Activated CD8-positive, alpha-beta memory T cell treated with anti-CD3 and anti-CD28 coated beads for 4 hours (primary cell): ENCODE data around the gene LRBA.

ENCODE experiments used
- DNase-seq, 2 donors: peaks; one replicate each; pipeline ENCODE4 v3.0.0-alpha.2; 2020; ENCODE audit warnings: low read depth in 2 of 2

The LRBA gene

DNA sequence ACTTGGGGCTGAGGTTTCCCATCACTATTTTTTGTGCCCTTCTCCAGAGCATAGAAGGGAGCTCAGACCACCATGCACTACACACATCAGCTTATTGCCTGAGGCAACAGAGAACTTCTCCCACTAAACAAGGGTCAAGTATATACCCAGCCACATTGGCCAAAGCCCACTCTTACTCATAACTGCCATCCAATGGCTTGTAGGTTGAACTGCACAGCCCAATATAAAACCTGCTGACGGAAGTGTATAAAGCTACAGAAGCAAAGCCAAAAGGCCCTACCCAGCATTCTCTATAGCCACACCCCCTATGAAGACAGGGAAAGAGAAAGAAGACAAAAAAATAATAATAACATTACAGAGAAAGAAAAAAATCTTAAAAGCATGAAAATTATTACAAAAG lies 139.7 kb downstream of the LRBA start:
- DNase-seq: no peak

GRCh38 chr4:150874338-150875226 lies 140.5 kb downstream of the LRBA start:
- DNase-seq: no peak

DNA sequence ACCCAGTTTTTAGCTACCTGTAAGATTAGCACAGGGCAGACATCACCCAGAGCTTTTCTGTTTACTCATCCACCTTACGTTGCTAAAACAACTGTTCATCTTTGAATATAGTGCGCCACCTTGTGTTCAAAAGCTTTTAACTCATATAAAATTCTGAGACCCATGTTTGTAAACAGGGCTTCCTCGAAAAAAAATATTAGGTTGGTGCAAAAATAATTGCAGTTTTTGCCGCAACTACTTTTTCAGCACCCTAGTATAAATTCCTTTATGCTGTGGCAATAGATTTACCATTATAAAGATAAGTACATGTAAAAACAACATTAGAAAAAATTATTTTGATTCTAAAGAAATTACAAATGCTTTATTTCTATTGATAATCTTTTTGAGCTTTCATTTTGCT lies 147.9 kb downstream of the LRBA start:
- peak in 1 of 2 donors; percentile 4 for DNase-seq

- DNase-seq: no peak
Measured at GRCh38 chr4:150863456-150863855, 151.6 kb downstream of the LRBA start.

- no peak for DNase-seq
Measured at GRCh38 chr4:150862829-150863228, 152.3 kb downstream of the LRBA start.

DNA sequence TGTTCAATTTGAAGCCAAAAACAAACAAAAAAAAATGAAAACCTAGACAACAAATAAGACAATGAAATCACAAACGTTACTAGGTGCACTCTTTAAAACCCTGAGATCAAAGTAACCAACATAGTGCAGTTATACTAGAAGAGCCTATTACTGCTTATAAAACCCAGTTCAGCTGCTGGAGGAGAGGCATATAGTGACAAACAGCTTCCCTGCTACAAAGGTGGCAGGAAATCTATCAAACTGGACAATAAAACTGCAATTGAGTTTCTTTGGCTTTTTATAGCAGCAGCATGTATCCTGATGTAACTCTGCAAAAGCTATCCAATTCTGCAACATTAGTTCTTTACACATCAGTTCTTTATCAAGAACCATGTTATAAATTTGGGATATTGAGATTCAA lies 155.6 kb downstream of the LRBA start:
- DNase-seq: no peak

GRCh38 chr4:150855981-150856510 lies 159.0 kb downstream of the LRBA start:
- DNase-seq: no peak

DNA sequence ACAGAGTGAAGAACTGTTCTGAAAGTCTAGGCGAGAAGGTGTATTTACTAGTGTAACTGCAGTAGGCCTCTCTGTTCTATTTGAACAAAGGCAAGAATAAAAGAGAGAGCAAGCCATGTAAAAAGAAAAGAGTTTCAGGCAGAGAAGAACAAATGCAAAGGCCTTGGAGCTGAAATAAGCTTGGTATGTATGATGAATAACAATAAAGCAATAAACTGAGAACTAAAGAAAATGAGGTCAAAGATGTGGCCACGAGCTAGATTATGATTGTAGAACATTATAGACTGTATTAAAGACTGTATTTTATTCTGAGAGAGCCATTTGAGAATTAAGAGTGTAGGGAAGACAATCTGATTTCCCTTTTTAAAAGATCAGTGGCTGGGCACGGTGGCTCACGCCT lies 160.5 kb downstream of the LRBA start:
- no peak for DNase-seq

GRCh38 chr4:150853882-150854281 lies 161.2 kb downstream of the LRBA start:
- DNase-seq: no peak

DNA sequence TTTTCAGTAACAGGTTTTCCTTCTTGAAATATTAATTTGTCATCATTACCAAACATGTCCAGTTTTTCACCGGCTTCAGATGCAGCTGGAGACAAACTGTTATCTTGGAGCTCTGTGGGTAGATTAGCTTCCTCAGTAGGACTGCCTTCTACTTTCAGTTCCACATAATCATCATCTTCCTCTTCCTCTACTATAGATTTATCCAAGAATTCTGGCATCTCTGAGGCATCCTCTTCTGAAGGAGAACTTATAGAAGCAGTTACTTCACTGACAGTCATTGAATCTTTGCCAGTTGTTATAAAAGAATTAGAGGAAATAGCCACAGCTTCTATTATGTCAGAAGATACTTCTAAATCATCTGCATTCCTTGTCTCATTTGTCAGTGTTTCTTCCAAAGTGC lies 162.9 kb downstream of the LRBA start:
- DNase-seq: no peak

DNA sequence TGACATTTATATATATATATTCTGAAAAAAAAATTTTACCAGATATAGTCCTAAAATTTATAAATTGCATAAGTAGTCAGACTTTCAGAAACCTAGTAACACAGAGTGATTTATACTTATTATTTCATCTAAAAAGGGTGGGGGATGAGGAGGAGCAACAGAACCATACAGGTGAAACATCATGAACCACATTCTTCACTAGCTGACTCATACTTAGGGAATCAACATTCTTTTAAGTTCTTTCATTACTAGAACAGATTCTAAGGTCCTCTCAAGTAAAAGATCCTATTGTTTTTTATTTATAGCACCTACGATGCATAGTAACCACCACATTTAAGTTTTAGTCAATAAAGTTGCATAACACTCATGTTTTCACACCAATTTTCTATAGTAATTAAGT lies 166.1 kb downstream of the LRBA start:
- no peak for DNase-seq

DNA sequence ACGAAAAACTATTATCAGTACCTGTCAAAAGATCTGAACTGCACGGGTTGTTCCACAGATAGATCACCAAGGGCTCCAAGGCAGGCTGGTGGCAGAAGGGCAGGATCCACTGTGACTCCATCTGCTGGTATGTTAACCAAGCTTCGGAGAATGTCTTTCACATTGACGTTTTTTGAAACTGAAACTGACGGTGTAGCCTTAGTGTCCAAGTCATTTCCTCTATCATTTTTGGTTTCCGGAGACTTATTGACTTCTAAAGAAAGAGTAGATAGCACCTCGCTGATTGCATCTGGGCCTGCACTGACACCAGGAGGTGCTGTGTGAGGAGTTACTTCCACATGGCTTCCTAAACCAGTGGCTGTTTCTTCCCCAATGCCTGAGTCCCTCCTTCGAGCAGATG lies 186.9 kb downstream of the LRBA start:
- peak in 1 of 2 donors; percentile 8 for DNase-seq

DNA sequence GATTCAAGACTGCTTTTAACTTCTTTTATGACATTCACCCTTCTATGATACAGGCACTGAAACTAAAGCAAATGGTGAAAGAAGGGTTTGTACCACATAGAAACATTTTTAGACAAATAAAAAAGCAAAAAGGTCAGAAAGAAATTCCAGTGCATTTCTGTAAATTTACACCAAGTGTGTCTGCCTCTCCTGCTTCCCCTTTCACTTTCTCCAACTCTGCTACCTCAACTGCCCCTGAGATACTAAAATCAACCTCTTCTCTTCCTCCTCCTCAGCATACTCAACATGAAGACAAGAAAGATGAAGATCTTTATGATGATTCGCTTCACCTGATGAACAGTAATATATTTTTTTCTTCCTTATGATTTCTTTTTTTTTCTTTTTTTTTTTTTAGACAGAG lies 187.9 kb downstream of the LRBA start:
- no peak for DNase-seq

GRCh38 chr4:150826306-150826705 lies 188.8 kb downstream of the LRBA start:
- DNase-seq: no peak

DNA sequence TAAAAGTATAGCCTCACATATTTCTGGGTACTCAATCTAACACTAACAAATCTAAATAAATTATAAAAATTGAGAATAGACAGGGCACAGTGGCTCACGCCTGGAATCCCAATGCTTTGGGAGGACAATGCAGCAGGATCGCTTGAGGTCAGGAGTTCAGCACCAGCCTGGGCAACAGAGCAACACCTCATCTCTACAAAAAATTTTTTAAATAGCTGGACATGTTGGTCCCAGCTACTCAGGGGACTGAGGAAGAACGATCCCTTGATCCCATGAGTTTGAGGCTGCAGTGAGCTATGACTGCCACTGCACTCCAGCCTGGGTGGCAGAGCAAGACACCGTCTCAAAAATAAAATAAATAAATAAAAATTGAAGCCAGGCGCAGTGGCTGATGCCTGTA lies 192.7 kb downstream of the LRBA start:
- DNase-seq: no peak

DNA sequence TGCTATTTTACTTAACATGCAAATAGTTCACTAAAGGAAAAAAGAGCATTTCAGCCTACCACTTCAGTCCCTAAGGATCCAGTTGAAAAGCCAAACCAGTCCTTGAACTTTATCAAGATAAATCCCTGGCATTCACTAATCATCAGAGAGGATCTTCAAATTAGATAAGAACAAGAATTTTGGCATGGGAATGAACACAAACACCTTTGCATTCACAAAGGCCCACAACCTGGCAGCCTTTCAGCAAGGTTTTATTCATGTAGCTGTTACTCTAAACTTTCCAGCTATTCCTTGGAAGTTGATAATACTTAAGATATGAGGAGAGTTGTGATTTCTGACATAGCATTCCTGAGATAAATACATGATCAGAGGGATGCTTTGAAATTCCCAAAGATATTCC lies 193.4 kb downstream of the LRBA start:
- DNase-seq: no peak

DNA sequence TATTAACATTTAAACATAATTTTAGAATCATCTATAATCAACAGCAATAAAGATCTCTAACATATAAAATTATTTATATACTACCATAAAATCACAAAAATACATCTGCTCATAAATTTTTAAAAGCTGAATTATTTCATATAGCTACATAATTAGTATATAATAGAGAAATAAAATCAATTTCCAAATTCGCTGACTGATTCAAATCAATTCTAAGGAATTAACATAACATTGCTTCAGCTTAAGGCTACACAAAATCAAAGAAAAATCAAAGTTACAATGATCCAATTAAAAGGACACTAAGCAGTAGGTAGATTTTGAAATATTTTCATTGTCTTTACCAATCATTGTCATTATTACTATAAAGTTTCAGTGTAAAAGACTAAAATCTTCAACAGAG lies 194.7 kb downstream of the LRBA start:
- DNase-seq: no peak

DNA sequence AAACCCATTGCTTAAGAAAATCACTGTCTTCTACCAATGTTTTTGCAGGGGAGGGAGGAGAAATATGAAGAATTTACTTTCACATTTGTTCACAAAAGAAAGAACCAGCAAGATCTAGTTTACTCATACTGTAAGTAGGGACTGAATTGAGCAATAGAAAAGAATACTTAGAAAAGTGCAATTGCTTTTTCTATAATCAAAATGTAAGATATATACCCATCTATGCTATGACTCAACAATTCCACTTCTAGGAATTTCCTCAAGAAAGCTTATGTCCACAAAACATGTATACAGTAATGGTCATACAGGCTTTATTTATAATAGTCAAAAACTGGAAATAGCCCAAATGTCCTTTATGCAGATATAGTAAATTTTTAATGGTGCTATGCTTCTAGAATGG lies 196.4 kb downstream of the LRBA start:
- DNase-seq: no peak

GRCh38 chr4:150817804-150818528 lies 197.1 kb downstream of the LRBA start:
- no peak for DNase-seq

DNA sequence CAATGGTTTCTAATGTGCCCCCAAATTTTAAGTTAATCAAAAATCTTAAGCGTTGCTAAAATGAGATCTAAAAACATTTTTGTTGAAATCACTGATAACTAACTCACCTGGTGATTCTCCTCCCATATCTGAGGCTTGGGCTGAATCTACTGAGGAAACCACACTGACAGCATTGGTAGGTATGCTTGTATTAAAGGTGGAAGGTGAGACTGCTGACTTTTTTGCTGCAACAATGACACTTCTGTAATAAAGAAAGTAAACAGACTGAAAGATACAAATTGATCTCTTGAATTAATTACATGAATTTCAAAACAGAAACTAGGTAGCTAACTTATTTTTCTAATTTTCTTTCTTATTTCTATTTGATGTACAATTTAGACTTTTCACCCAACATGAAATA lies 198.1 kb downstream of the LRBA start:
- DNase-seq: no peak

DNA sequence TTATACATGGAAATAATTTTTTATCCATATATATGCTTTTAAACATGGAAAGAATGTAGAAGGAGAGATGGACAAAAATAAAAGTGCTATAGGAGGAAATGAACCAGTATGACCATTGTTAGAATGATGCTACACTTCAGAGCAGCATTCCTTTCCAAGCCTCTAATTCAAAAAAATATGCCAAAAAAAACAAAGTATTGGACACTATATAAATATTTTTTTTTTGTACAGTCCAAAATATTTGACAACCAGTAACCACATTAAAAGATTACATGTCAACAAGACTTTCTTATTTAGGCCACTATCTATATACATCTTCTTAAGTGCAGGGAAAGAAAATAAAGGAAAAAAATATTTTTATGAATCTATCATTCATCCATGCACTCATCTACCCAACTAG lies 198.6 kb downstream of the LRBA start:
- no peak for DNase-seq

GRCh38 chr4:150814873-150815272 lies 200.2 kb downstream of the LRBA start:
- no peak for DNase-seq
